D721Med (cell line): Measurements from ENCODE around the gene BSCL2.
"Not testable (repeated sequence)": the region's sequence is repeated elsewhere in the genome, so short reads cannot be mapped to it uniquely, and the experiment has no call there.

ENCODE experiments used
- DNase-seq: peaks from one replicate; pipeline ENCODE4 v3.0.0; 2011; ENCODE audit warnings: low spot score; ENCODE audit not compliant: insufficient read length
- FAIRE-seq: peaks from 2 replicates; lab custom pipeline; 2011; peaks lifted over from hg19 to GRCh38; lab: Jason Lieb, UNC
- CTCF ChIP-seq: IDR thresholded peaks from 2 replicates; pipeline ENCODE4 v1.5.1; 2012; ENCODE audit warnings: mild to moderate bottlenecking, control low read depth; ENCODE audit not compliant: insufficient read depth; ENCODE audit errors: missing control alignments

Gene BSCL2

GRCh38 chr11:62747475-62748160, 40.4 kb upstream of the BSCL2 start:
- DNase-seq (no peak), FAIRE-seq (no peak)
- no peak for TF ChIP-seq CTCF

- TF ChIP-seq CTCF = no peak
- DNase-seq (no peak), FAIRE-seq (no peak)
Measured at GRCh38 chr11:62737196-62737595, 30.0 kb upstream of the BSCL2 start.

GRCh38 chr11:62732830-62733229, 25.6 kb upstream of the BSCL2 start:
- TF ChIP-seq CTCF = peak; percentile 14
- DNase-seq = no peak
- no peak for FAIRE-seq

- FAIRE-seq, DNase-seq: not testable (repeated sequence)
Measured at GRCh38 chr11:62730076-62730475, 22.9 kb upstream of the BSCL2 start.

- DNase-seq (no peak), FAIRE-seq (no peak)
- TF ChIP-seq CTCF = no peak
Measured at GRCh38 chr11:62728171-62728988, 21.2 kb upstream of the BSCL2 start, which contains the start of gene TTC9C. Gene TTC9C (plus strand): TSS chr11:62728486. CDS start chr11:62728849, 363 bp downstream.

GRCh38 chr11:62727872-62728170, 20.6 kb upstream of the BSCL2 start:
- no peak for TF ChIP-seq CTCF
- FAIRE-seq (no peak), DNase-seq (no peak)

- no peak for TF ChIP-seq CTCF
- FAIRE-seq = no peak
- DNase-seq = peak; percentile 78
Measured at GRCh38 chr11:62727165-62727871, 20.1 kb upstream of the BSCL2 start, which contains the start of gene HNRNPUL2. Gene HNRNPUL2 (minus strand): TSS chr11:62727457. CDS start chr11:62727156, 301 bp downstream.
